Motor neuron (in vitro differentiated cells): Measurements from ENCODE around the gene AGPS. TPM values are rescaled to one million over a fixed set of nuclear protein-coding genes. Genes with fewer than 3 reads are reported as not detected.

ENCODE experiments used
- ATAC-seq, 8 experiments: fragments of 200-7000 bp; cut with Tn5 transposase; replicated peaks in 6 of 8; 2 replicates each; pipeline ENCODE4 v1.8.0; 2021; ENCODE audit warnings: mild to moderate bottlenecking in 8 of 8, moderate library complexity in 8 of 8
- H3K27ac ChIP-seq, 2 donors: fragments of 250-450 bp; sonication (Bioruptor Pico); 2 replicates each; pipeline ENCODE4 v1.9.0; 2021; ENCODE audit warnings: antibody characterized with exemption in 2 of 2, mild to moderate bottlenecking in 2 of 2, moderate library complexity in 1 of 2
- H3K4me1 ChIP-seq, 2 donors: fragments of 250-450 bp; sonication (Bioruptor Pico); replicated peaks in 1 of 2; 2 replicates each; pipeline ENCODE4 v1.6.1; 2021; ENCODE audit warnings: antibody characterized with exemption in 2 of 2, mild to moderate bottlenecking in 2 of 2, moderate library complexity in 1 of 2
- H3K4me3 ChIP-seq, 5 donors: fragments of 250-450 bp; sonication (Bioruptor Pico); 2 replicates each; pipeline ENCODE4 v1.9.0; 2021; ENCODE audit warnings: antibody characterized with exemption in 5 of 5, mild to moderate bottlenecking in 5 of 5, moderate library complexity in 4 of 5
- WGBS, 10 experiments: fragments of 450-650 bp; shearing (Covaris generic); methylation state at CpG; one replicate each; pipeline ENCODE4 v1.0.0; 2022; 5-methylcytosine and 5-hydroxymethylcytosine counted together
- in situ Hi-C, 9 experiments: fragments of 400-800 bp; cut with MboI; loops; one replicate each; pipeline ENCODE4 v1.15.0; 2021; ENCODE audit warnings: low sequenced_read_pairs in 9 of 9, low pct_unique_long_range_greater_than_20kb in 2 of 9; ENCODE audit not compliant: unreplicated experiment in 9 of 9
- total RNA-seq, 8 experiments: library from RNA; unstranded; fragments of 300-600 nt; gene quantifications; 2 replicates each; pipeline versions ENCODE4 v1.2.3 to v1.2.4, GENCODE V29; 2022

The AGPS gene
- total RNA-seq, 8 experiments from 2014 or later = 21.6 to 62.4 (median 30.2) TPM

GRCh38 chr2:177586154-177586553 is 193.6 kb downstream of the AGPS start:
- H3K4me3 ChIP-seq = no peak overlapping the region
- H3K4me1 ChIP-seq = peaks cover 0 to 4% of the 10 kb centered on the region in 2 donors
- in situ Hi-C loops = no loop called here
- H3K27ac ChIP-seq = no peak overlapping the region
- ATAC-seq = no peak
- 73 to 100% (median 80%) methylated on average over 1 of the region's 1 CpG; no CpG with 5 or more reads in 2 of the 10 experiments for WGBS, 10 experiments

GRCh38 chr2:177587371-177587770 is 194.8 kb downstream of the AGPS start:
- Histone ChIP-seq H3K4me3 (no peak overlapping the region), H3K27ac (no peak overlapping the region), H3K4me1 (peaks cover 0 to 4% of the 10 kb centered on the region in 2 donors)
- no peak for ATAC-seq
- in situ Hi-C loops = no loop called here
- WGBS, 10 experiments = 25 to 100% (median 91%) methylated on average over 1 of the region's 1 CpG; no CpG with 5 or more reads in 5 of the 10 experiments

- in situ Hi-C loops = no loop called here
- Histone ChIP-seq H3K4me1 (peaks cover 5 to 12% of the 10 kb centered on the region in 2 donors), H3K4me3 (no peak overlapping the region), H3K27ac (no peak overlapping the region)
- WGBS, 10 experiments = 0 to 93% (median 58%) methylated on average over 1 to 3 of the region's 3 CpGs; no CpG with 5 or more reads in 1 of the 10 experiments
- ATAC-seq = no peak
These were observed 196.1 kb downstream of the AGPS start for GRCh38 chr2:177588671-177589070.

- ATAC-seq = no peak
- 43 to 100% methylated on average over 1 of the region's 1 CpG; no CpG with 5 or more reads in 8 of the 10 experiments for WGBS, 10 experiments
- in situ Hi-C loops = no loop called here
- no peak overlapping the region for H3K27ac ChIP-seq
- H3K4me1 ChIP-seq = peaks cover 10 to 17% of the 10 kb centered on the region in 2 donors
- H3K4me3 ChIP-seq = no peak overlapping the region
These were observed 196.6 kb downstream of the AGPS start for GRCh38 chr2:177589186-177589585.

- 0 to 100% (median 100%) methylated on average over 1 of the region's 2 CpGs; no CpG with 5 or more reads in 4 of the 10 experiments for WGBS, 10 experiments
- Histone ChIP-seq H3K4me1 (peaks cover 12 to 19% of the 10 kb centered on the region in 2 donors), H3K4me3 (no peak overlapping the region), H3K27ac (no peak overlapping the region)
- no peak for ATAC-seq
- in situ Hi-C loops = no loop called here
These were observed 199.8 kb downstream of the AGPS start for GRCh38 chr2:177592397-177592796.

- H3K4me1 ChIP-seq = peaks cover 16 to 24% of the 10 kb centered on the region in 2 donors
- no peak overlapping the region for H3K27ac ChIP-seq
- ATAC-seq = peak in 2 of 8 experiments; percentile 35
- H3K4me3 ChIP-seq = no peak overlapping the region
- in situ Hi-C loops = no loop called here
These were observed 200.4 kb downstream of the AGPS start for GRCh38 chr2:177592945-177593344.

- peaks cover 20 to 29% of the 10 kb centered on the region in 2 donors for H3K4me1 ChIP-seq
- H3K4me3 ChIP-seq = no peak overlapping the region
- WGBS, 10 experiments = 0 to 90% (median 80%) methylated on average over 1 to 3 of the region's 3 CpGs; no CpG with 5 or more reads in 3 of the 10 experiments
- H3K27ac ChIP-seq = peak overlapping the region in 1 of 2 donors; percentile 66
- ATAC-seq = peak in 3 of 8 experiments; percentile 9 to 55 (median 49)
- in situ Hi-C loops = no loop called here
These were observed 200.8 kb downstream of the AGPS start for GRCh38 chr2:177593402-177593801.

Other genes starting within 250 kb of the AGPS start
- 100 to 1,000 TPM in 3 of 8 experiments, 10 to 100 TPM in 5; 45.1 to 173 (median 87.4) TPM for gene HNRNPA3, start 180.0 kb upstream of the AGPS start, total RNA-seq
- 100 to 1,000 TPM in 2 of 8 experiments, 10 to 100 TPM in 6; 28.6 to 218 (median 62.0) TPM for gene NFE2L2, start 128.0 kb upstream of the AGPS start, total RNA-seq